Measurements from ENCODE around the gene ARHGAP21.

The ARHGAP21 gene

DNA sequence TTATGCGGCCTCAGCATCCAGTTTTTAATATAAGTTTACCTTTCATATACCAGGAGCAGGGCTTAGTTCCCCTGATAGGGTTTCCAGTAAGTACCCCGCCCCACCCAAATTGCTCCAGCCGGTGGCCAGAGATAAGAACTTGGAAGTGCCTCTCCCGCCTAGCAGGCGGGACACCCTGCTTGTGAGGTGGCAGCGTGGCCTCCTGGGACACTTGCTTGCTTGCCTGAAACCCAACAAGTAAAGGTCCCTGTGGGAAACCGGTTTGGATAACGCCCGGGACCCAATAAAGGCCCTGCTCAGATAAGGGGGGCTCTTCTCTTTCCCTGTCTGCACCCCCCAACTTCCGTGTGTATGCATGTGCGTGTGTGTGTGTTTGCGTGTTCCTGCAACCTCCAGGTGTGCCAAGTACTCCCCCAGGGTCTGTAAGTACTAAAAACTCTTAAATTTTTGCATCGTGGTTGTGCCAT is 154.3 kb downstream of the ARHGAP21 start:
- DNase-seq (ENCODE audit: low spot score in 2 of 2) (no peak), ATAC-seq (no peak)
- no peak overlapping the region for H3K27ac Mint-ChIP-seq
- no peaks in the 10 kb centered on the region for H3K9me3 Mint-ChIP-seq
- no peak overlapping the region for H3K4me3 Mint-ChIP-seq
- no peaks in the 10 kb centered on the region for H3K36me3 Mint-ChIP-seq
- no peaks in the 10 kb centered on the region for H3K4me1 Mint-ChIP-seq

- DNase-seq (ENCODE audit: low spot score in 2 of 2) (no peak), ATAC-seq (no peak)
- no peak overlapping the region for H3K27ac Mint-ChIP-seq
- H3K9me3 Mint-ChIP-seq, result no peaks in the 10 kb centered on the region
- no peaks in the 10 kb centered on the region for H3K4me1 Mint-ChIP-seq
- H3K36me3 Mint-ChIP-seq, result no peaks in the 10 kb centered on the region
- no peak overlapping the region for H3K4me3 Mint-ChIP-seq
Measured at GRCh38 chr10:24568042-24568441, 155.6 kb downstream of the ARHGAP21 start.

DNA sequence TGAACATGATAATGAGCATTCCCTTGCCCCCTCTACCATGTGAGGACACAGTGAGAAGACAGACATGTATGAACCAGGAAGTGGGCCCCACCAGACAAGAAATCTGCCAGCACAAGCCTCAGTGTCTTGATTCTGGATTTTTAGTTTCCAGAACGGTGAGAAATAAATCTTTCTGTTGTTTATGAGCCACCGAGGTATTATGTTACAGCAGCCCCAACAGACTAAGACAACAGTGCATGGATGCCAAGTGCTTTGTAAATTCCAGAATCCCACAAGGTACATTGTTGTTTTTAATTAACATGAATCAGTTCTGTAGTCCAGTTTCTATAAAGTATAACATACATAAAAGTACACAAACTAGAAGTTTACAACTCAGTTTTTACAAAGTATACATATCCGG is 162.2 kb downstream of the ARHGAP21 start:
- DNase-seq (ENCODE audit: low spot score in 2 of 2) (no peak), ATAC-seq (no peak)
- H3K4me3 Mint-ChIP-seq, result no peak overlapping the region
- peaks cover 7% of the 10 kb centered on the region for H3K4me1 Mint-ChIP-seq
- no peaks in the 10 kb centered on the region for H3K9me3 Mint-ChIP-seq
- no peaks in the 10 kb centered on the region for H3K36me3 Mint-ChIP-seq
- no peak overlapping the region for H3K27ac Mint-ChIP-seq

GRCh38 chr10:24556750-24557742 is 166.6 kb downstream of the ARHGAP21 start:
- H3K27ac Mint-ChIP-seq, result no peak overlapping the region
- peak in 1 of 2 donors; percentile 47 for DNase-seq (ENCODE audit: low spot score in 2 of 2)
- no peaks in the 10 kb centered on the region for H3K9me3 Mint-ChIP-seq
- no peak overlapping the region for H3K4me3 Mint-ChIP-seq
- H3K36me3 Mint-ChIP-seq, result no peaks in the 10 kb centered on the region
- ATAC-seq, result peak; percentile 41
- peaks cover 7% of the 10 kb centered on the region for H3K4me1 Mint-ChIP-seq

DNA sequence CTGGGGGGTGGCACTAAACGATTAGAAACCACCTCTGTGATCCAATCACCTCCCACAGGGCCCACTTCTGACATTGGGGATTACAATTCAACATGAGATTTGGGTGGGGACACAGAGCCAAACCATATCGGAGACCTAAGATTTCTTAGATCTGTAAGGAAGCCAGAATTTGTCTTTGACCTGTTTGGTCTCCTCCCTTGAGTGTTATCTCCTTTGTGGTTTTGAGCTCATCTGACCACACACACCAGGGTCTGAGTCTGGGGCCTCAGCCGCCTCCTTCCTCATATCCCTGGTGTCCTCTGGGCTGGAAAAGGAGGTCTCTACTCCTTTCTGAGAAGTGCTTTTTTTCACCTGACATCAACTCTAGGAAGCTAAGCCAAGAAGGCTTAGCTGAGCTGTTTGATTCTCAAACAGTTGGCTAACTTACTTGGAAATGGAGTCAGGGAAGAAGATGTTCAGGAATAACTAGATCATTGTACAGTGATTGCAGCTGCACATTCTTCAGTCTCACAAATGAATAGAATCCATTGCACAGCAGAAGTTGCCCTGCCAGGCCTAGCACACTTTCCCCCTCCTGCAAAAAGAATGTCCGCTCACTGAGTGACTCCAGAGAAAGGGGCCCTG is 167.4 kb downstream of the ARHGAP21 start:
- DNase-seq (ENCODE audit: low spot score in 2 of 2), result no peak
- Mint-ChIP-seq H3K4me1 (peaks cover 7% of the 10 kb centered on the region), H3K36me3 (no peaks in the 10 kb centered on the region), H3K9me3 (no peaks in the 10 kb centered on the region), H3K4me3 (no peak overlapping the region), H3K27ac (no peak overlapping the region)
- ATAC-seq, result no peak

DNA sequence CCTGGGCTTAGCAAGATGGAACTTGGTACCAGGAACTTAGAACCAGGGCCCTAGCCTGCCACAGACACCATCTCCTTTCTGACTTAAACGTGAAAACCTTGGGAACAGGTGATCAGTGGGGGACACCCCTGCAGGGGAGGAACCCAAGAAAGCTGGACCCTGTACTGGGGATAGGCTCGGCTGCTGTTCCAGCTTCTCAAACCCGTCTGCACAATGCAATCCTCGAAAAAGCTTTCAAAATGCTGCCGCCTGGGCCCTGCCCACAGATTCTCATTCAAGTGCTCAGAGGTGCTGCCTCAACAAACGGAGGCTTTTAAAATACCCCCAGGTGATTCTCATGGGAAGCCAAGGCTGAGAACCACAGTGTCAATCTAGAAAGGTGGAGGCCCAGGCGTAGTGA is 169.7 kb downstream of the ARHGAP21 start:
- DNase-seq (ENCODE audit: low spot score in 2 of 2) (peak in 1 of 2 donors; percentile 43), ATAC-seq (no peak)
- Mint-ChIP-seq H3K36me3 (no peaks in the 10 kb centered on the region), H3K4me1 (peaks cover 7% of the 10 kb centered on the region), H3K27ac (no peak overlapping the region), H3K9me3 (no peaks in the 10 kb centered on the region), H3K4me3 (no peak overlapping the region)

GRCh38 chr10:24553051-24553612 is 170.6 kb downstream of the ARHGAP21 start:
- no peaks in the 10 kb centered on the region for H3K36me3 Mint-ChIP-seq
- peaks cover 7% of the 10 kb centered on the region for H3K4me1 Mint-ChIP-seq
- no peak overlapping the region for H3K27ac Mint-ChIP-seq
- H3K9me3 Mint-ChIP-seq, result no peaks in the 10 kb centered on the region
- ATAC-seq (no peak), DNase-seq (ENCODE audit: low spot score in 2 of 2) (no peak)
- no peak overlapping the region for H3K4me3 Mint-ChIP-seq

DNA sequence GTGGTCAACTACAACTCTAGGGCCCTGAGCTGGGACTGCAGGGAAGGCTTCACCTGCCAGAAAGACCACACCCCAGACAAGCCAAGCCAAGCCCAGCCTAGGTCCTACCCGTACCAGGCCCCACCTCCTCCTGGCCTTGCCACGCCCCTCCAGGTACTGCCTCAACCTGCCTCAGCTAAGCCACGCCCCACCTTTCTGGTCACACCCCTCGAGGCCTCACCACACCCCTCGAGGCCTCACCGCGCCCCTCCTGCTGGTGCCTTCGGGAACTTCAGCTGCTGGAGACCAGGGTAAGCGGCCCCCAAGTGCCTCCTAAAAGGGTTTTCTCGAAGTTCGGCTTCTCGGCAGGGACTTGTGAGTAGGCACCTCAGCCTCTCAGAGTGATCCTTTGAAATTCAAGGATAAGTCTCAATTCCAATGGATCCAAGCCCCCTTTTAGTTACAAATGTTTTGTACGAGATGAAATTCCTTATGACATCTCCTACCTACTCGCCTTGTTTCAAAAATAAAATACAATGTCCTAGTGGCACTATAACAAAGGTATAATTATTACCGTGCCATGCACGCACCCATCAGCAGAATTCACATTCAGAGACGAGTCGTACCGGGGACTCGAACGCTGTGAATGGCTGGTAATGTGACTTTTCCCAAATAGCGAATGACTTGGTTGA is 171.2 kb downstream of the ARHGAP21 start:
- peak; percentile 29 for ATAC-seq
- Mint-ChIP-seq H3K9me3 (no peaks in the 10 kb centered on the region), H3K4me3 (no peak overlapping the region), H3K4me1 (peaks cover 7% of the 10 kb centered on the region), H3K36me3 (no peaks in the 10 kb centered on the region), H3K27ac (no peak overlapping the region)
- no peak for DNase-seq (ENCODE audit: low spot score in 2 of 2)

DNA sequence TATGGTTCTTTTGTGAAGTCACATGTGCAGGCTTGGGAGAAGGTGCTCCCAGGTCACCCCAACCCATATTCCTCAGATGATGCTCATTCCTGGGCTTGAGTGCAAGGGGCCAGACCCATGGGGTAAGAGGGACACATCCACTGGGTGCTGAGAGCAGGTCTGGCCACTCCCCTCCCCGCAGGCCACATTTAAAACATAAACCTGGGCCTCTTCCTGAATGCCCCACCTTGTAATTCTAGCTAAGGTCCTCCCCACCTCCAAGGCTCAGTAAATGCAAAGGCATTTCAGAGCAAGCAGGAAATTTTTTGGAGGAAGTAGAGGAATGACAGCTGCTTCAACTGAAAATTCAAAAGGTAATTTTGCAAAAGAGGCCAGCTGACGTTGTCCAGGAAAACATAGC is 172.5 kb downstream of the ARHGAP21 start:
- Mint-ChIP-seq H3K36me3 (no peaks in the 10 kb centered on the region), H3K4me1 (no peaks in the 10 kb centered on the region), H3K27ac (no peak overlapping the region), H3K4me3 (no peak overlapping the region), H3K9me3 (no peaks in the 10 kb centered on the region)
- no peak for DNase-seq (ENCODE audit: low spot score in 2 of 2)
- ATAC-seq, result no peak

DNA sequence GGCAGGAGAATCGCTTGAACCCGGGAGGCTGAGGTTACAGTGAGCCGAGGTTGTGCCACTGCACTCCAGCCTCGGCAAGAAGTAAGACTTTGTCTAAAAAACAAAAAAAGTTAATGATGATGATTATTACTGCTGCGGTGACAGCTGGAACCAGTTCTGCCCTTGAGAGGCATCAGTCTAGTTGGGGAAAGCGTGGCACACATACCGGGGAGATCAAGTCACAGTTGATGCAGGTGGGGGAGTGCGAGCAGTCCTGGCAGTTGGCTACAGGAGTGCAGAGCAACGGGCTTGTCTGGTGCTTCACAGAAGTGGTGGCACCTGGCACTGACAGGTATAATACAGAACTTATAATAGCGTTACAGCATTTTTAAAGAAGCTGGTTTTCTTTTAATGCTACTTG is 173.0 kb downstream of the ARHGAP21 start:
- H3K4me1 Mint-ChIP-seq, result no peaks in the 10 kb centered on the region
- H3K9me3 Mint-ChIP-seq, result no peaks in the 10 kb centered on the region
- no peak for DNase-seq (ENCODE audit: low spot score in 2 of 2)
- no peak overlapping the region for H3K4me3 Mint-ChIP-seq
- H3K36me3 Mint-ChIP-seq, result no peaks in the 10 kb centered on the region
- no peak for ATAC-seq
- no peak overlapping the region for H3K27ac Mint-ChIP-seq

- no peaks in the 10 kb centered on the region for H3K4me1 Mint-ChIP-seq
- no peak overlapping the region for H3K27ac Mint-ChIP-seq
- H3K4me3 Mint-ChIP-seq, result no peak overlapping the region
- no peak for ATAC-seq
- H3K9me3 Mint-ChIP-seq, result no peaks in the 10 kb centered on the region
- no peak for DNase-seq (ENCODE audit: low spot score in 2 of 2)
- no peaks in the 10 kb centered on the region for H3K36me3 Mint-ChIP-seq
Measured at GRCh38 chr10:24545585-24545984, 178.1 kb downstream of the ARHGAP21 start.

DNA sequence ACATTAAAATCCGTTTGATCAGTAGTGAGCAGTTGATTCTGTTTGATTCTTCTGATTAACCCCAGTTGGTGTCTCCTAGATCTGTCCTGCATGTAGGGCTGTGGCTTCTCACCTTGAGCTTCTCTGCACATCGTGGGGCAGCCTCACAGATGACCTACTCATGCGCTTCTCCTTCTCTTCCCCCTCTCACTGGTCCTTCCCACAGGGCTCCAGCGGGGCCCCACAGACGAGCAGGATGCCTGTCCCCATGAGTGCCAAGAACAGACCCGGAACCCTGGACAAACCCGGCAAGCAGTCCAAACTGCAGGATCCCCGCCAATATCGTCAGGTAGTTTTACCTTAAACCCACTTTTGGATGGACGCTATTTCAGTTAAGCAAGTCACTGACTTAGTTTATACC is 178.9 kb downstream of the ARHGAP21 start:
- H3K4me1 Mint-ChIP-seq, result no peaks in the 10 kb centered on the region
- ATAC-seq, result no peak

DNA sequence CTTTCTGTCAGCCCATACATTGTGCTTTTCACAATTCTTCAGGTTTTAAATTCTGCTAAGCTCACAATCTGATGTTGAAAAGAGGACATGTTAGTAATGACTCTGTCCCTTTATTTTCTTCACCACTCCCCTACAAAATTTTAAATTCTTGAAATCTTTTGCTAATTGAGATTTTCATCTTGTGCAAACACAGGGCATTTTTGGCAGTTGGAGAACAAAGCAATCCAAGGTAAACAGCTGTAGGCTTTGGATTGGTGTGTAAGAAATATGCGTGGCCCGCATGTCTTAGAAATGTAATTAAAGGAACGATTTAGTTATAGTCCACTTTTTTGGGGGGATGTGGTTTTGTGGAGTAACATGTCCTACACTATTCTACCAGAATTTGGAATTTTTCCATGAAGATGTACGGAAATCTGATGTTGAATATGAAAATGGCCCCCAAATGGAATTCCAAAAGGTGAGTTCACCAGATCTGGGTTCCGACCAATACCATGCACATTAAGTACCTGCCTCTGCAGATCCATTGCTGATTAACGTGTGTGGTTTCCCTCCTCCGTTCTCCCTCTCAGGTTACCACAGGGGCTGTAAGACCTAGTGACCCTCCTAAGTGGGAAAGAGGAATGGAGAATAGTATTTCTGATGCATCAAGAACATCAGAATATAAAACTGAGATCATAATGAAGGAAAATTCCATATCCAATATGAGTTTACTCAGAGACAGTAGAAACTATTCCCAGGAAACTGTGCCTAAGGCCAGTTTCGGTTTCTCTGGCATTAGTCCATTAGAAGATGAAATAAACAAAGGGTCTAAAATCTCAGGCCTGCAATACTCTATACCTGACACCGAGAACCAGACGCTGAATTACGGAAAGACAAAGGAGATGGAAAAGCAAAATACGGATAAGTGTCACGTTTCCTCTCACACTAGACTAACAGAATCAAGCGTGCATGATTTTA is 181.1 kb downstream of the ARHGAP21 start:
- Mint-ChIP-seq H3K4me1 (no peaks in the 10 kb centered on the region), H3K4me3 (no peak overlapping the region), H3K36me3 (no peaks in the 10 kb centered on the region)

More for the DNA sequence above, 178.9 kb downstream of the ARHGAP21 start:
- H3K9me3 Mint-ChIP-seq, result no peaks in the 10 kb centered on the region
- H3K27ac Mint-ChIP-seq, result no peak overlapping the region
- no peak overlapping the region for H3K4me3 Mint-ChIP-seq
- DNase-seq (ENCODE audit: low spot score in 2 of 2), result no peak
- no peaks in the 10 kb centered on the region for H3K36me3 Mint-ChIP-seq

GRCh38 chr10:24541239-24541753 is 182.4 kb downstream of the ARHGAP21 start:
- no peaks in the 10 kb centered on the region for H3K36me3 Mint-ChIP-seq
- H3K9me3 Mint-ChIP-seq, result no peaks in the 10 kb centered on the region
- DNase-seq (ENCODE audit: low spot score in 2 of 2), result no peak
- H3K27ac Mint-ChIP-seq, result no peak overlapping the region
- no peak for ATAC-seq
- no peaks in the 10 kb centered on the region for H3K4me1 Mint-ChIP-seq
- no peak overlapping the region for H3K4me3 Mint-ChIP-seq

More for the DNA sequence above, 181.1 kb downstream of the ARHGAP21 start:
- Mint-ChIP-seq H3K9me3 (no peaks in the 10 kb centered on the region), H3K27ac (no peak overlapping the region)
- ATAC-seq (no peak), DNase-seq (ENCODE audit: low spot score in 2 of 2) (no peak)
